GM12864 (cell line): ENCODE measurements around the gene MOAP1.
A peak's percentile ranks its signal among the peaks of the same experiment; 100 is the strongest.
"Not testable (repeated sequence)": the region's sequence is repeated elsewhere in the genome, so short reads cannot be mapped to it uniquely, and the experiment has no call there.

Experiments
- DNase-seq: peaks from one replicate; pipeline ENCODE4 v3.0.0-alpha.2; 2011; ENCODE audit warnings: low read depth
- H3K4me3 ChIP-seq: 2 replicates; pipeline ENCODE4 v1.5.1; 2011; ENCODE audit warnings: mild to moderate bottlenecking, low read depth, low read length, control low read depth
- CTCF ChIP-seq: IDR thresholded peaks from 2 replicates; pipeline ENCODE4 v1.5.1; 2011; ENCODE audit warnings: low read depth, mild to moderate bottlenecking, moderate library complexity, low read length, control low read depth, inconsistent platforms; ENCODE audit errors: missing control alignments

Gene MOAP1

GRCh38 chr14:93163564-93163963 is 21.1 kb downstream of the MOAP1 start:
- no peak overlapping the region for H3K4me3 ChIP-seq
- no peak for DNase-seq
- TF ChIP-seq CTCF = no peak

DNA sequence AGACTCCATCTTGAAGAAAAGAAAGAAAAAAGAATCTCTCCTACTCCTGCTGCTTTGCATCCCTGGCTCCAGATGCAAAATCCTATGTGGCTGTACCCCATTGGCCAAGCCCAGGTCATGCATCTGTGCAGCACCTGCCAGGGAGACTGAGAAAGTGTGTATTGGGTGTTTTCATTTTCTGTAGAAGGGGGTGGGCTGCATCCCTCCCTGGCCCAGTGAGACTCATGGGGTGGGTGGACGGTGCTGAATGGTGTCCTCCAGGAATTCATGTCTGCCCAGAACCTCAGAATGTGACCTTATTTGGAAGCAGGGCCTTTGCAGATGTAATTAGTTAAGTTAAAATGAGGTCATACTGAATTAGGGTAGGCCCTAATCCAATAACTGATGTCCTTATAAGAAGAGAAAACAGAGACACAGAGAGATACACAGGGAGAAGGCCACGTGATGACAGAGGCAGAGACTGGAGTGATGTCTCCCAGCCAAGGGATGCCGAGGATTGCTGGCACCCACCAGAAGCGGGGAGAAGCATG is 23.2 kb downstream of the MOAP1 start:
- no peak overlapping the region for H3K4me3 ChIP-seq
- TF ChIP-seq CTCF = no peak
- no peak for DNase-seq

GRCh38 chr14:93160353-93160801 is 24.3 kb downstream of the MOAP1 start:
- peak; percentile 47 for TF ChIP-seq CTCF
- DNase-seq = no peak
- H3K4me3 ChIP-seq = no peak overlapping the region

DNA sequence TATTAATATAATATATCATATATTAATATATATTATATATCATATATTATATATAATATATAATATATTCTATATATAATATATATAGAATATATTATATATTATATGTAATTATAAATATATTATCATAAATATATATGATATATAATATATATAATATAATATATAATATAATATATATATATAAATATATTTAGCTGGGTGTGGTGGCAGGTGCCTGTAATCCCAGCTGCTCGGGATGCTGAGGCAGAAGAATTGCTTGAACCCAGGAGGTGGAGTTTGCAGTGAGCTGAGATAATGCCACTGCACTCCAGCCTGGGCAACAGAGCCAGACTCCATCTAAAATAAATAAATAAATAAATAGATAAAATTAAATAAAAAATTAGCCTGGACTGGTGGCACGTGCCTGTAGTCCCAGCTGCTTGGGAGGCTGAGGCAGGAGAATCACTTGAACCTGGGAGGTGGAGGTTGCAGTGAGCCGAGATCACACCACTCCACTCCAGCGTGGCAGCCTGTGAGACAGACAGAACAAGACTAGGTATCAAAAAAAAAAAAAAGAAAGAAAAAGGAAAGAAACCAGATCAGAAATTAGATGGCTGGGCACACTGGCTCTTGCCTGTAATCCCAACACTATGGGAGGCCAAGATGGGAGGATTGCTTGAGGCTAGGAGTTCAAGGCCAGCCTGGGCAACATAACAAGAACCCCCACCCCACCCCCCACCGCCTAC is 24.9 kb downstream of the MOAP1 start:
- not testable (repeated sequence) for DNase-seq, H3K4me3 ChIP-seq

GRCh38 chr14:93158349-93158748 is 26.3 kb downstream of the MOAP1 start:
- DNase-seq, H3K4me3 ChIP-seq: not testable (repeated sequence)

DNA sequence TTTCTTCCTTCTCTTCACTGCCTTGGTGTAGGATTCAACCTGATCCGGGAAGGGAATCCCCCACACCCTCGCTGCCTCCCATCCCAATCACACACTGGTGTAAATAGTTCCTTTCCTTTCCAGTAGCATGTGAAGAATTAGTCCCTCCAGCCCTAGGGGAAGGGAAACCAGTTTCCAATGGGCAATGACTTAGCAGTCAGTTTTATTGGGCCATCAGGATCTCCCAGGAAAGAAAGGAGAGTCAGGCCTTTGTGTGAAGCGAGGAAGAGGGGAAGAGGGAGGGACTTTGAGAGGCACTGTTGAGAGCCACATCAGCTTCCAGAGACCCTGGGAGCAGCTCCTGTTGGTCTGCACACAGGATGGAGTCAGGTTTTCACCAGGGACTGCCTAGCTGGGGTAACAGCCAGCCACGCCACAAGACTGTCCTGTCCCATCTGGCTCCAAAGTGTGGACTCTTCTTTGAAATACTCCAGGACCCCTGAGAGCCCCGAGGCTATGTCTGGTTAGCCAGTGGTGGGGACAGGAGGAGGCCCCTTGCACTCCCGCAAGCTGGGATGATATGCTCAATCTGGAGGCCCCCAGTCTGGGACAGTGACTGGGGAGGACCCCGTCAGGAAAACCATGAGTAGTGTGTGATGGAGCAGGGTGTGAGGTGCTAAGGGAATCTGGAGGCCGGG is 27.9 kb downstream of the MOAP1 start:
- H3K4me3 ChIP-seq = no peak overlapping the region
- no peak for TF ChIP-seq CTCF
- DNase-seq = no peak

- no peak for DNase-seq
- no peak overlapping the region for H3K4me3 ChIP-seq
- no peak for TF ChIP-seq CTCF
Observed at GRCh38 chr14:93155667-93156066, 29.0 kb downstream of the MOAP1 start.

- no peak overlapping the region for H3K4me3 ChIP-seq
- TF ChIP-seq CTCF = no peak
- no peak for DNase-seq
Observed at GRCh38 chr14:93153121-93153520, 31.6 kb downstream of the MOAP1 start.
